HepG2 (cell line): ENCODE results near the gene ST8SIA6. TPM values are rescaled to one million over a fixed set of nuclear protein-coding genes. Genes with fewer than 3 reads are reported as not detected.

Experiments used
- ATAC-seq: fragments of 200-7000 bp; cut with Tn5 transposase; 3 replicates; pipeline ENCODE4 v1.9.1; 2020; ENCODE audit warnings: mild to moderate bottlenecking, moderate library complexity
- BruUV-seq: library from RNA; stranded (reverse); fragments of 400-500 nt; replicated peaks from 2 replicates; lab custom pipeline; 2021; lab: Mats Ljungman, UMichigan
- CTCF ChIA-PET: fragments of 300-600 bp; formaldehyde crosslinking; extraction: SDS; loops from one replicate; lab custom pipeline; 2021; ENCODE audit warnings: low total read pairs, inconsistent platforms, low intra/inter-chr PET ratio; lab: Yijun Ruan, JAX
- POLR2A ChIA-PET: fragments of 350-600 bp; sonication (Branson Sonifier 250); formaldehyde crosslinking; loops from one replicate; lab custom pipeline; 2020; ENCODE audit warnings: antibody characterized with exemption, inconsistent platforms; lab: Yijun Ruan, JAX
- DNase-seq: peaks from one replicate; pipeline ENCODE4 v3.0.0-alpha.2; 2015; ENCODE audit warnings: low spot score
- FAIRE-seq: peaks from 3 replicates; lab custom pipeline; 2011; peaks lifted over from hg19 to GRCh38; lab: Jason Lieb, UNC
- H2AFZ ChIP-seq: one replicate; pipeline ENCODE4 v1.6.1; 2011; ENCODE audit warnings: low read length, inconsistent platforms
- H3K27ac ChIP-seq: fragments of 300-600 bp; 3 replicates; pipeline ENCODE4 v1.8.0; 2011; ENCODE audit warnings: mixed run types, mild to moderate bottlenecking, mixed read lengths, low read length, inconsistent platforms; ENCODE audit not compliant: insufficient read depth; ENCODE audit errors: extremely low read length
- H3K27me3 ChIP-seq, 2 experiments: fragments of 200-600 bp in 1 of 2; 2 replicates in 1 of 2; 3 replicates in 1 of 2; pipeline versions ENCODE4 v1.6.0 to v1.8.0; 2011; ENCODE audit warnings: low read length in 2 of 2, mild to moderate bottlenecking in 2 of 2, moderate library complexity in 2 of 2, inconsistent platforms in 1 of 2; ENCODE audit not compliant: insufficient read depth in 2 of 2, control insufficient read depth in 1 of 2
- H3K36me3 ChIP-seq, 2 experiments: fragments of 200-600 bp in 1 of 2; replicated peaks in 1 of 2; 2 replicates in 1 of 2; 3 replicates in 1 of 2; pipeline versions ENCODE4 v1.5.1 to v1.8.0; 2011; ENCODE audit warnings: low read length in 2 of 2, inconsistent platforms in 1 of 2; ENCODE audit not compliant: insufficient read depth in 2 of 2, control insufficient read depth in 1 of 2
- H3K4me1 ChIP-seq: 2 replicates; pipeline ENCODE4 v1.5.1; 2012; ENCODE audit warnings: low read length, inconsistent platforms; ENCODE audit not compliant: insufficient read depth
- H3K4me2 ChIP-seq: 2 replicates; pipeline ENCODE4 v1.6.0; 2011; ENCODE audit warnings: low read depth, low read length, inconsistent platforms
- H3K4me3 ChIP-seq, 3 experiments: fragments of 200-600 bp in 1 of 3; sonication (generic), shearing (Covaris generic) in 1 of 3; replicated peaks in 1 of 3; 2 replicates each; pipeline ENCODE4 v1.5.1; 2011 to 2016; ENCODE audit warnings: low read length in 3 of 3, inconsistent platforms in 2 of 3, low read depth in 2 of 3, mild to moderate bottlenecking in 2 of 3, control low read depth in 1 of 3, mixed read lengths in 1 of 3; ENCODE audit not compliant: insufficient read depth in 1 of 3
- H3K79me2 ChIP-seq: one replicate; pipeline ENCODE4 v1.6.1; 2011; ENCODE audit warnings: low read length, inconsistent platforms; ENCODE audit not compliant: insufficient read depth
- H3K9ac ChIP-seq: 2 replicates; pipeline ENCODE4 v1.6.0; 2011; ENCODE audit warnings: mild to moderate bottlenecking, low read depth, low read length, inconsistent platforms; ENCODE audit not compliant: insufficient read depth
- H3K9me3 ChIP-seq: 2 replicates; pipeline ENCODE4 v1.5.1; 2012; ENCODE audit warnings: mild to moderate bottlenecking, low read length
- H4K20me1 ChIP-seq: 2 replicates; pipeline ENCODE4 v1.6.0; 2011; ENCODE audit warnings: inconsistent platforms, mild to moderate bottlenecking, low read length, moderate library complexity; ENCODE audit not compliant: insufficient read depth
- ATF4 ChIP-seq, 2 experiments: fragments of 450-650 bp in 1 of 2; sonication (generic) in 1 of 2; formaldehyde crosslinking; IDR thresholded peaks; 2 replicates each; pipeline versions ENCODE4 v1.5.0 to v1.8.0; 2020 to 2022; ENCODE audit warnings: mild to moderate bottlenecking in 1 of 2, missing genetic modification reagents in 1 of 2
- BRCA1 ChIP-seq: sonication (generic); formaldehyde crosslinking; IDR thresholded peaks from 2 replicates; pipeline ENCODE4 v1.4.0; 2020; ENCODE audit warnings: missing genetic modification reagents
- FOXO1 ChIP-seq: sonication (generic); formaldehyde crosslinking; IDR thresholded peaks from 2 replicates; pipeline ENCODE4 v1.4.0; 2020; ENCODE audit warnings: missing genetic modification reagents
- GPBP1L1 ChIP-seq: sonication (generic); formaldehyde crosslinking; IDR thresholded peaks from 2 replicates; pipeline ENCODE4 v1.5.0; 2020; ENCODE audit warnings: mild to moderate bottlenecking, missing genetic modification reagents
- KLF13 ChIP-seq: sonication (generic); formaldehyde crosslinking; IDR thresholded peaks from 2 replicates; pipeline ENCODE4 v1.4.0; 2020; ENCODE audit warnings: mild to moderate bottlenecking, missing genetic modification reagents
- MYNN ChIP-seq: sonication (generic); formaldehyde crosslinking; IDR thresholded peaks from 2 replicates; pipeline ENCODE4 v1.4.0; 2020; ENCODE audit warnings: mild to moderate bottlenecking, low read depth, missing genetic modification reagents
- PLRG1 ChIP-seq: fragments of 450-650 bp; conservative IDR thresholded peaks from 2 replicates; pipeline ENCODE4 v1.6.1; 2016
- RAD21 ChIP-seq: fragments of 450-650 bp; formaldehyde crosslinking; IDR thresholded peaks from 2 replicates; pipeline ENCODE4 v1.5.0; 2020; ENCODE audit warnings: mild to moderate bottlenecking
- SP5 ChIP-seq: IDR thresholded peaks from 2 replicates; pipeline ENCODE4 v1.6.1; 2016; ENCODE audit warnings: low read depth, borderline replicate concordance
- SRF ChIP-seq: IDR thresholded peaks from 2 replicates; pipeline ENCODE4 v1.6.1; 2011; ENCODE audit warnings: mild to moderate bottlenecking, low read depth, low read length, moderate library complexity
- ZKSCAN8 ChIP-seq: IDR thresholded peaks from 2 replicates; pipeline ENCODE4 v1.6.1; 2016; ENCODE audit warnings: borderline replicate concordance, missing genetic modification reagents, missing compliant biosample characterization
- ZNF704 ChIP-seq: sonication (generic); formaldehyde crosslinking; IDR thresholded peaks from 2 replicates; pipeline ENCODE4 v1.8.1; 2023; ENCODE audit warnings: mild to moderate bottlenecking, inconsistent platforms, moderate library complexity, missing genetic modification reagents, borderline replicate concordance
- ZNF776 ChIP-seq: sonication (generic); formaldehyde crosslinking; IDR thresholded peaks from 2 replicates; pipeline ENCODE4 v1.4.0; 2020; ENCODE audit warnings: mild to moderate bottlenecking, missing genetic modification reagents
- ZNF800 ChIP-seq: sonication (generic); formaldehyde crosslinking; IDR thresholded peaks from 2 replicates; pipeline ENCODE4 v1.4.0; 2020; ENCODE audit warnings: missing genetic modification reagents
- ZNF841 ChIP-seq: sonication (generic); formaldehyde crosslinking; IDR thresholded peaks from 2 replicates; pipeline ENCODE4 v1.8.1; 2023; ENCODE audit warnings: missing genetic modification reagents, borderline replicate concordance
- ZSCAN12 ChIP-seq: sonication (generic); formaldehyde crosslinking; IDR thresholded peaks from 2 replicates; pipeline ENCODE4 v1.9.0; 2021; ENCODE audit warnings: mild to moderate bottlenecking, missing genetic modification reagents
- ZSCAN9 ChIP-seq: IDR thresholded peaks from 2 replicates; pipeline ENCODE4 v1.6.1; 2016; ENCODE audit warnings: borderline replicate concordance
- WGBS: methylation state at CpG from one replicate; pipeline ENCODE4 v1.1.6; 2017; ENCODE audit warnings: low lambda C conversion rate; 5-methylcytosine and 5-hydroxymethylcytosine counted together
- in situ Hi-C: cut with HindIII; loops from 2 replicates; pipeline ENCODE4 v1.10.0; 2017; ENCODE audit warnings: low pct_unique_long_range_greater_than_20kb; ENCODE audit not compliant: extremely low pct_ligation_motif_present
- intact Hi-C: fragments of 100-400 bp; cut with micrococcal nuclease; formaldehyde crosslinking; loops from one replicate; pipeline ENCODE4 v1.10.0; 2022; ENCODE audit not compliant: unreplicated experiment
- polyA plus RNA-seq, 8 experiments: library from polyadenylated mRNA; depleted of rRNA in 3 of 8; stranded (reverse) in 7 of 8; unstranded in 1 of 8; fragments of >200 nt; fragmentation: Illumina TruSeq in 4 of 8; extraction: Trizol in 4 of 8; gene quantifications; 2 replicates each; pipeline versions ENCODE4 v1.2.1 to v1.2.3, GENCODE V29; 2011 to 2016; ENCODE audit warnings: low read depth in 4 of 8, missing spikeins in 1 of 8, mixed read lengths in 1 of 8; ENCODE audit not compliant: insufficient read depth in 1 of 8
- total RNA-seq, 5 experiments: library from RNA; depleted of rRNA; stranded (reverse); fragments of >200 nt; fragmentation: Illumina TruSeq; extraction: Trizol; gene quantifications; 2 replicates each; pipeline ENCODE4 v1.2.3, GENCODE V29; 2016; ENCODE audit warnings: low read depth in 1 of 5

ST8SIA6 gene
- total and polyA plus RNA-seq, 2 of the 13 experiments (the other 11 are each of a cell fraction or from before 2014, with no cell fraction given): not detected

- TF ChIP-seq ZNF800 (CRISPR knock-in tag): no peak
- no peak for TF ChIP-seq ZKSCAN8
- TF ChIP-seq ZNF776 (CRISPR knock-in tag): no peak
- no peak for TF ChIP-seq SP5
These were observed 47.3 kb downstream of the ST8SIA6 start (continued) for GRCh38 chr10:17407047-17407446.

GRCh38 chr10:17406036-17406834, 48.2 kb downstream of the ST8SIA6 start:
- intact Hi-C loops (no loop called here), in situ Hi-C loops (no loop called here)
- H3K9ac ChIP-seq: no peak overlapping the region
- H3K4me3 ChIP-seq: no peak overlapping the region
- H3K36me3 ChIP-seq: no peaks in the 10 kb centered on the region
- POLR2A ChIA-PET: no interaction called here
- no peaks in the 10 kb centered on the region for H3K79me2 ChIP-seq
- no peak overlapping the region for H2AFZ ChIP-seq
- 45% methylated on average over 7 of the region's 7 CpGs for WGBS
- H3K27me3 ChIP-seq: no peaks in the 10 kb centered on the region
- no TSS peak for BruUV-seq
- FAIRE-seq (no peak), ATAC-seq (no peak), DNase-seq (no peak)
- H4K20me1 ChIP-seq: no peaks in the 10 kb centered on the region
- CTCF ChIA-PET: no interaction called here
- no peaks in the 10 kb centered on the region for H3K9me3 ChIP-seq
- H3K4me2 ChIP-seq: no peak overlapping the region
- H3K27ac ChIP-seq: no peak overlapping the region
- H3K4me1 ChIP-seq: no peaks in the 10 kb centered on the region
- TF ChIP-seq KLF13 (CRISPR knock-in tag) (no peak), ZSCAN9 (CRISPR knock-in tag) (no peak), SRF (no peak), RAD21 (no peak), ZNF704 (no peak), ZSCAN12 (no peak), BRCA1 (no peak), PLRG1 (no peak), FOXO1 (CRISPR knock-in tag) (no peak), ATF4 (CRISPR knock-in tag; IDR thresholded peaks at IDR 0.05) (no peak), MYNN (CRISPR knock-in tag) (no peak), ZNF841 (CRISPR knock-in tag) (no peak), GPBP1L1 (CRISPR knock-in tag) (no peak)
